CD14-positive monocyte (primary cell): ENCODE measurements around the gene CDK5RAP2. TPM values are rescaled to one million over a fixed set of nuclear protein-coding genes. Genes with fewer than 3 reads are reported as not detected.

Experiments
- DNase-seq, 3 donors: peaks; one replicate each; pipeline ENCODE4 v3.0.0-alpha.2; 2011 to 2022
- H2AFZ ChIP-seq: 2 replicates; pipeline ENCODE4 v1.6.0; 2012; ENCODE audit warnings: mild to moderate bottlenecking, low read depth, low read length, inconsistent platforms; ENCODE audit not compliant: insufficient read depth, poor library complexity, severe bottlenecking
- H3K27ac ChIP-seq, 2 donors: 1 replicate in 1 of 2; 2 replicates in 1 of 2; pipeline ENCODE4 v1.5.1; 2012 to 2013; ENCODE audit warnings: low read length in 2 of 2, control low read depth in 1 of 2, inconsistent platforms in 1 of 2, low read depth in 1 of 2, mild to moderate bottlenecking in 1 of 2
- H3K27me3 ChIP-seq, 2 donors: one replicate each; pipeline versions ENCODE4 v1.6.0 to v1.6.1; 2011 to 2013; ENCODE audit warnings: low read length in 2 of 2; ENCODE audit not compliant: control insufficient read depth in 2 of 2, insufficient read depth in 2 of 2
- H3K36me3 ChIP-seq, 2 donors: replicated peaks in 1 of 2; 1 replicate in 1 of 2; 2 replicates in 1 of 2; pipeline versions ENCODE4 v1.5.1 to v1.6.1; 2012 to 2013; ENCODE audit warnings: low read length in 2 of 2, control low read depth in 1 of 2, inconsistent platforms in 1 of 2, mild to moderate bottlenecking in 1 of 2; ENCODE audit not compliant: insufficient read depth in 2 of 2, control insufficient read depth in 1 of 2
- H3K4me1 ChIP-seq, 2 donors: 1 replicate in 1 of 2; 2 replicates in 1 of 2; pipeline versions ENCODE4 v1.5.1 to v1.6.1; 2012 to 2013; ENCODE audit warnings: low read length in 2 of 2, control low read depth in 1 of 2, inconsistent platforms in 1 of 2, mild to moderate bottlenecking in 1 of 2, moderate library complexity in 1 of 2; ENCODE audit not compliant: insufficient read depth in 2 of 2, control insufficient read depth in 1 of 2
- H3K4me2 ChIP-seq: replicated peaks from 2 replicates; pipeline ENCODE3; 2012; ENCODE audit warnings: low read length, moderate library complexity, mild to moderate bottlenecking; ENCODE audit not compliant: poor library complexity, severe bottlenecking; ENCODE audit errors: extremely low read depth
- H3K4me3 ChIP-seq, 3 experiments: fragments of 200-600 bp in 1 of 3; sonication (generic) in 1 of 3; replicated peaks in 1 of 3; 1 replicate in 2 of 3; 2 replicates in 1 of 3; pipeline ENCODE4 v1.5.1; 2011 to 2013; ENCODE audit warnings: low read length in 3 of 3, mild to moderate bottlenecking in 3 of 3, control low read depth in 2 of 3, low read depth in 2 of 3, inconsistent platforms in 1 of 3, moderate library complexity in 1 of 3
- H3K79me2 ChIP-seq: 2 replicates; pipeline ENCODE4 v1.6.0; 2012; ENCODE audit warnings: mild to moderate bottlenecking, control low read depth, inconsistent platforms, low read length, moderate library complexity; ENCODE audit not compliant: insufficient read depth
- H3K9ac ChIP-seq: 2 replicates; pipeline ENCODE4 v1.6.0; 2017; ENCODE audit warnings: low read length, mild to moderate bottlenecking; ENCODE audit not compliant: insufficient read depth, poor library complexity, severe bottlenecking
- H3K9me3 ChIP-seq, 2 donors: replicated peaks in 1 of 2; 1 replicate in 1 of 2; 2 replicates in 1 of 2; pipeline versions ENCODE4 v1.5.1 to v1.6.1; 2012 to 2013; ENCODE audit warnings: low read length in 2 of 2, control low read depth in 1 of 2; ENCODE audit not compliant: control insufficient read depth in 1 of 2, insufficient read depth in 1 of 2
- H4K20me1 ChIP-seq: 2 replicates; pipeline ENCODE4 v1.6.0; 2012; ENCODE audit warnings: mild to moderate bottlenecking, low read length, control low read depth, moderate library complexity; ENCODE audit not compliant: insufficient read depth
- H3K27ac Mint-ChIP-seq, 7 donors: one replicate each; pipeline ENCODE4 v1.8.0; 2020; ENCODE audit warnings: mild to moderate bottlenecking in 7 of 7, mixed read lengths in 7 of 7, moderate library complexity in 6 of 7, inconsistent platforms in 2 of 7
- H3K27me3 Mint-ChIP-seq, 3 donors: one replicate each; pipeline ENCODE4 v1.8.0; 2021 to 2022; ENCODE audit warnings: low read depth in 3 of 3, mild to moderate bottlenecking in 3 of 3, mixed read lengths in 3 of 3, moderate library complexity in 3 of 3, inconsistent platforms in 1 of 3
- H3K36me3 Mint-ChIP-seq, 2 donors: one replicate each; pipeline ENCODE4 v1.8.0; 2020; ENCODE audit warnings: mixed read lengths in 2 of 2, inconsistent platforms in 1 of 2, mild to moderate bottlenecking in 1 of 2
- H3K4me1 Mint-ChIP-seq: one replicate; pipeline ENCODE4 v1.8.0; 2020; ENCODE audit warnings: mild to moderate bottlenecking, mixed read lengths
- H3K4me3 Mint-ChIP-seq, 2 donors: one replicate each; pipeline ENCODE4 v1.8.0; 2020; ENCODE audit warnings: mild to moderate bottlenecking in 2 of 2, mixed read lengths in 2 of 2, moderate library complexity in 1 of 2
- H3K9me3 Mint-ChIP-seq, 7 donors: one replicate each; pipeline ENCODE4 v1.8.0; 2020 to 2022; ENCODE audit warnings: mixed read lengths in 7 of 7, mild to moderate bottlenecking in 6 of 7, moderate library complexity in 6 of 7, inconsistent platforms in 2 of 7
- WGBS: methylation state at CpG from one replicate; pipeline ENCODE4 v1.1.5; 2013; ENCODE audit warnings: missing lambda C conversion rate; ENCODE audit not compliant: insufficient coverage; 5-methylcytosine and 5-hydroxymethylcytosine counted together
- intact Hi-C, 2 donors: fragments of 100-400 bp; cut with micrococcal nuclease; formaldehyde crosslinking; loops; one replicate each; pipeline versions ENCODE4 v1.15.0 to v1.15.1; 2023
- polyA plus RNA-seq, 3 donors: library from polyadenylated mRNA; depleted of rRNA in 1 of 3; unstranded in 2 of 3; stranded (reverse) in 1 of 3; fragments of 300-500 nt in 2 of 3; fragments of >200 nt in 1 of 3; fragmentation: Illumina TruSeq in 2 of 3; gene quantifications; 1 replicate in 2 of 3; 2 replicates in 1 of 3; pipeline ENCODE4 v1.2.3, GENCODE V29; 2012 to 2021
- TF ChIP-seq, protein P1 (sequence below): fragments of 200-600 bp; IDR thresholded peaks from one replicate; pipeline ENCODE4 v1.8.0; 2022; ENCODE audit warnings: antibody characterized with exemption, mild to moderate bottlenecking

Gene CDK5RAP2
- polyA plus RNA-seq, 3 donors = 2.0 to 13.7 (median 6.1) TPM

DNA sequence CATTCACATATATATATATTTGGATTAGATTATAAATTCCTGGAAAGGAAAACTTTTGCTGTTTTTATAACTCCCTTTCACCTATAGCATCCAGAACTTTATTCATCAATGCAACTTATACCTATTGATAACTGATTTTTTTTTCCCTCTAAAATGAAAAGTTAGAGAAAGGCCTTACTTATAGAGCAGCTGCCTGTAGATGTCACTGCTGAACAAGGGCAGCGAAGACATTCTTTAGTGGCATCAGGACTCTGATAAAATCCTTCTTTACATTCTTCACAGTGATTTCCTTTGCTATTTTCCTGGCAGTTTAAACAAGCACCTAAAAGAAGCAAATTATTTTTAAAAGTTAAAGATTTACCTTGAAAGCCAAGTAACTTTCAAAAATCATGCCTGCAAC is 32.3 kb upstream of the CDK5RAP2 start:
- Mint-ChIP-seq H3K27ac (peak overlapping the region in 1 of 7 donors; percentile 21), H3K27me3 (no peaks in the 10 kb centered on the region), H3K9me3 (no peaks in the 10 kb centered on the region), H3K36me3 (peaks cover 58 to 74% of the 10 kb centered on the region in 2 donors), H3K4me1 (no peaks in the 10 kb centered on the region), H3K4me3 (no peak overlapping the region)
- Histone ChIP-seq H3K27me3 (no peaks in the 10 kb centered on the region), H3K9ac (no peak overlapping the region), H3K36me3 (peaks cover 86 to 97% of the 10 kb centered on the region in 2 donors), H3K4me3 (no peak overlapping the region), H3K4me2 (no peak overlapping the region), H2AFZ (no peak overlapping the region), H3K27ac (no peak overlapping the region), H3K9me3 (no peaks in the 10 kb centered on the region), H3K79me2 (peaks cover 77% of the 10 kb centered on the region), H4K20me1 (peaks cover 98% of the 10 kb centered on the region), H3K4me1 (no peaks in the 10 kb centered on the region)
- TF ChIP-seq, protein P1, sequence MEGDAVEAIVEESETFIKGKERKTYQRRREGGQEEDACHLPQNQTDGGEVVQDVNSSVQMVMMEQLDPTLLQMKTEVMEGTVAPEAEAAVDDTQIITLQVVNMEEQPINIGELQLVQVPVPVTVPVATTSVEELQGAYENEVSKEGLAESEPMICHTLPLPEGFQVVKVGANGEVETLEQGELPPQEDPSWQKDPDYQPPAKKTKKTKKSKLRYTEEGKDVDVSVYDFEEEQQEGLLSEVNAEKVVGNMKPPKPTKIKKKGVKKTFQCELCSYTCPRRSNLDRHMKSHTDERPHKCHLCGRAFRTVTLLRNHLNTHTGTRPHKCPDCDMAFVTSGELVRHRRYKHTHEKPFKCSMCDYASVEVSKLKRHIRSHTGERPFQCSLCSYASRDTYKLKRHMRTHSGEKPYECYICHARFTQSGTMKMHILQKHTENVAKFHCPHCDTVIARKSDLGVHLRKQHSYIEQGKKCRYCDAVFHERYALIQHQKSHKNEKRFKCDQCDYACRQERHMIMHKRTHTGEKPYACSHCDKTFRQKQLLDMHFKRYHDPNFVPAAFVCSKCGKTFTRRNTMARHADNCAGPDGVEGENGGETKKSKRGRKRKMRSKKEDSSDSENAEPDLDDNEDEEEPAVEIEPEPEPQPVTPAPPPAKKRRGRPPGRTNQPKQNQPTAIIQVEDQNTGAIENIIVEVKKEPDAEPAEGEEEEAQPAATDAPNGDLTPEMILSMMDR = no peak
- DNase-seq = no peak
- intact Hi-C loops = no loop called here
- WGBS = no CpG with 5 or more reads among the region's 1 CpG

DNA sequence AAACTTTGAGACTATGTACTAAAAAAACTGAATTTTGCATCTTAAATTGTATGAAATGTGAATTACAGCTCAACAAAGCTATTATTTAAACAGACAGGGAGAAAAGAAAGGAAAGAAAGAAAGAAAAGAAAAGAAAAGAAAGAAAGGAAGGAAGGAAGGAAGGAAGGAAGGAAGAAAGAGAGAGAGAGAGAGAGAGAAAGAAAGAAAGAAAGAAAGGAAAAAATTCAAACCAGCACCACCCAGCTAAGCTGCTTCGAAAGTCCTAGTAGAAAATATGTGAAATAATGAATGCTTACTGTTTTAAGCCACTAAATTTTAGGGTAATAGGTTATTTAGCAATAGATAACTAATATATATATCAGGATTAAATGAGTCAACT is 31.7 kb upstream of the CDK5RAP2 start:
- Mint-ChIP-seq H3K4me3 (no peak overlapping the region), H3K27me3 (no peaks in the 10 kb centered on the region), H3K27ac (peak overlapping the region in 4 of 7 donors; percentile 8 to 55 (median 33)), H3K4me1 (no peaks in the 10 kb centered on the region), H3K9me3 (no peaks in the 10 kb centered on the region), H3K36me3 (peaks cover 61 to 75% of the 10 kb centered on the region in 2 donors)
- DNase-seq = no peak
- H3K4me2 ChIP-seq = no peak overlapping the region
- H3K9me3 ChIP-seq = no peaks in the 10 kb centered on the region
- no CpG with 5 or more reads among the region's 1 CpG for WGBS
- intact Hi-C loops = no loop called here
- H3K4me3 ChIP-seq = no peak overlapping the region
- H3K27ac ChIP-seq = no peak overlapping the region
- peaks cover 72% of the 10 kb centered on the region for H3K79me2 ChIP-seq
- H3K4me1 ChIP-seq = no peaks in the 10 kb centered on the region
- H3K9ac ChIP-seq = no peak overlapping the region
- H4K20me1 ChIP-seq = peaks cover 98% of the 10 kb centered on the region
- H3K36me3 ChIP-seq = peaks cover 87 to 97% of the 10 kb centered on the region in 2 donors
- H3K27me3 ChIP-seq = no peaks in the 10 kb centered on the region
- TF ChIP-seq, protein P1 = no peak
- no peak overlapping the region for H2AFZ ChIP-seq
